ENCODE measurements around the gene CDCA5.

DNA sequence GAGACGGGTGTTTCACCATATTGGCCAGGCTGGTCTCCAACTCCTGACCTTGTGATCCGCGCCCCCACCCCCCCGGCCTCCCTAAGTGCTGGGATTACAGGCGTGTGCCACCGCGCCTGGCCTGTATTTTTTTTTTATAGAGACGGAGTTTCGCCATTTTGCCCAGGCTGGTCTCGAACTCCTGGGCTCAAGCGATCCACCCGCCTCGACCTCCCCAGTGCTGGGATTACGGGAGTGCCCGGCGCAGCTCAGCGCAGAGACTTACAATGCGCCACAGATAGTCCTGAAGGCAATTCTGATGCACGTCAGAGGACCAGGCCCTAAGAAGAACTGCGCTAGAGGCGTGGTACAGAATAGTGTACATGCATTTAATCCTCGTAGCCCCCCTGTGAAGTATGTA lies 11.6 kb upstream of the CDCA5 start:
- TF ChIP-seq, protein P1, sequence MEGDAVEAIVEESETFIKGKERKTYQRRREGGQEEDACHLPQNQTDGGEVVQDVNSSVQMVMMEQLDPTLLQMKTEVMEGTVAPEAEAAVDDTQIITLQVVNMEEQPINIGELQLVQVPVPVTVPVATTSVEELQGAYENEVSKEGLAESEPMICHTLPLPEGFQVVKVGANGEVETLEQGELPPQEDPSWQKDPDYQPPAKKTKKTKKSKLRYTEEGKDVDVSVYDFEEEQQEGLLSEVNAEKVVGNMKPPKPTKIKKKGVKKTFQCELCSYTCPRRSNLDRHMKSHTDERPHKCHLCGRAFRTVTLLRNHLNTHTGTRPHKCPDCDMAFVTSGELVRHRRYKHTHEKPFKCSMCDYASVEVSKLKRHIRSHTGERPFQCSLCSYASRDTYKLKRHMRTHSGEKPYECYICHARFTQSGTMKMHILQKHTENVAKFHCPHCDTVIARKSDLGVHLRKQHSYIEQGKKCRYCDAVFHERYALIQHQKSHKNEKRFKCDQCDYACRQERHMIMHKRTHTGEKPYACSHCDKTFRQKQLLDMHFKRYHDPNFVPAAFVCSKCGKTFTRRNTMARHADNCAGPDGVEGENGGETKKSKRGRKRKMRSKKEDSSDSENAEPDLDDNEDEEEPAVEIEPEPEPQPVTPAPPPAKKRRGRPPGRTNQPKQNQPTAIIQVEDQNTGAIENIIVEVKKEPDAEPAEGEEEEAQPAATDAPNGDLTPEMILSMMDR (IDR thresholded peaks at IDR 0.05): no peak
- no peak for TF ChIP-seq POLR2A (IDR thresholded peaks at IDR 0.05)

Measured in Peyer's patch (tissue), 4 donors.